Measurements from ENCODE around the gene KLHDC7B. TPM values are rescaled to one million over a fixed set of nuclear protein-coding genes. Genes with fewer than 3 reads are reported as not detected.
"Not testable (repeated sequence)": the region's sequence is repeated elsewhere in the genome, so short reads cannot be mapped to it uniquely, and the experiment has no call there.

The KLHDC7B gene
- total RNA-seq, 2 donors from 2014 or later: not detected

DNA sequence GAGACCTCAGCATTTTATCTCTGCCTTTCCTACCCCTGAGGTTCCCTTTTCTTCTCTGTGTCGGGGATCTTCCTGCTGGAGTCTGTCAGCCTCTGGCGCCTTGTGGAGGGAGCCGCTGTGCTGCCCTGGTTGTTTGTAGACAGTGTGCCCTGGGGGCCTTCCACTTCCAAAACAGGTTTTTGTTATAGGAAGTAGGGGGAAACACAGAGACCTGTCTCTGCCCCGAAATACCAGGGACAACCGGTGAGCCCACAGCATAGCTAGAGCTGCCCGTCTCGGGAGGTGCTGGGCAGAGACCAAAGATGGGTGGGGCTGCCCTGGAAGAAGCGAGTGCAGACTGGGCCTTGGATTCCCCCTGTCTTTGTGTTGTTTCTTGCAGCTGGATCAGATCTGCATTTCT lies 29.6 kb upstream of the KLHDC7B start:
- no peaks in the 10 kb centered on the region for H3K4me1 ChIP-seq

DNA sequence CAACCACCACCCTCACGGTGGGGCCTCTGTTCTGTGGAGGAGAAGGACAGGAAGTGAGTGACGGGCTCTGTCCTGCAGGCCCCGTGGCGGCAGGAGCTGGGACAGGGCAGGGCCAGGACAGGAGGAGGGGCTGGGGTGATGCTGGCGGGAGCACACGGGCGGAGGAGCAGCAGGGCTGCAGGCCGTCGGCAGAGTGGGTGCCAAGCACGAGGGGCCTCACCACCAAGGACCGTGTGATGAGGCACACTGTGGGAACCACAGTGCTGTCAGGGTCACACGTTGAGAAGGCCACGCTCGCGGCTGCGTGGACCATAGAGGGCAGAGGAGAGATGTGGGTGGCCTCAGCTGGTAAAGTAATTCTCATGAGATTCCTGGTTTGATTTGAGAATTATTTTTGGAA lies 28.8 kb upstream of the KLHDC7B start:
- H3K36me3 ChIP-seq: peaks cover 53% of the 10 kb centered on the region
- DNase-seq (ENCODE audit: low spot score): no peak
- no peaks in the 10 kb centered on the region for H3K9me3 ChIP-seq
- no peaks in the 10 kb centered on the region for H3K4me1 ChIP-seq
- H3K27me3 ChIP-seq: no peaks in the 10 kb centered on the region
- TF ChIP-seq, protein P1, sequence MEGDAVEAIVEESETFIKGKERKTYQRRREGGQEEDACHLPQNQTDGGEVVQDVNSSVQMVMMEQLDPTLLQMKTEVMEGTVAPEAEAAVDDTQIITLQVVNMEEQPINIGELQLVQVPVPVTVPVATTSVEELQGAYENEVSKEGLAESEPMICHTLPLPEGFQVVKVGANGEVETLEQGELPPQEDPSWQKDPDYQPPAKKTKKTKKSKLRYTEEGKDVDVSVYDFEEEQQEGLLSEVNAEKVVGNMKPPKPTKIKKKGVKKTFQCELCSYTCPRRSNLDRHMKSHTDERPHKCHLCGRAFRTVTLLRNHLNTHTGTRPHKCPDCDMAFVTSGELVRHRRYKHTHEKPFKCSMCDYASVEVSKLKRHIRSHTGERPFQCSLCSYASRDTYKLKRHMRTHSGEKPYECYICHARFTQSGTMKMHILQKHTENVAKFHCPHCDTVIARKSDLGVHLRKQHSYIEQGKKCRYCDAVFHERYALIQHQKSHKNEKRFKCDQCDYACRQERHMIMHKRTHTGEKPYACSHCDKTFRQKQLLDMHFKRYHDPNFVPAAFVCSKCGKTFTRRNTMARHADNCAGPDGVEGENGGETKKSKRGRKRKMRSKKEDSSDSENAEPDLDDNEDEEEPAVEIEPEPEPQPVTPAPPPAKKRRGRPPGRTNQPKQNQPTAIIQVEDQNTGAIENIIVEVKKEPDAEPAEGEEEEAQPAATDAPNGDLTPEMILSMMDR (IDR thresholded peaks at IDR 0.05): no peak
- H3K27ac ChIP-seq: no peak overlapping the region
- H3K4me3 ChIP-seq: no peak overlapping the region

More for the DNA sequence above, 29.6 kb upstream of the KLHDC7B start:
- H3K27ac ChIP-seq: no peak overlapping the region
- peaks cover 47% of the 10 kb centered on the region for H3K36me3 ChIP-seq
- DNase-seq (ENCODE audit: low spot score): no peak
- H3K27me3 ChIP-seq: no peaks in the 10 kb centered on the region
- no peak overlapping the region for H3K4me3 ChIP-seq
- TF ChIP-seq, protein P1 (IDR thresholded peaks at IDR 0.05): no peak
- no peaks in the 10 kb centered on the region for H3K9me3 ChIP-seq

DNA sequence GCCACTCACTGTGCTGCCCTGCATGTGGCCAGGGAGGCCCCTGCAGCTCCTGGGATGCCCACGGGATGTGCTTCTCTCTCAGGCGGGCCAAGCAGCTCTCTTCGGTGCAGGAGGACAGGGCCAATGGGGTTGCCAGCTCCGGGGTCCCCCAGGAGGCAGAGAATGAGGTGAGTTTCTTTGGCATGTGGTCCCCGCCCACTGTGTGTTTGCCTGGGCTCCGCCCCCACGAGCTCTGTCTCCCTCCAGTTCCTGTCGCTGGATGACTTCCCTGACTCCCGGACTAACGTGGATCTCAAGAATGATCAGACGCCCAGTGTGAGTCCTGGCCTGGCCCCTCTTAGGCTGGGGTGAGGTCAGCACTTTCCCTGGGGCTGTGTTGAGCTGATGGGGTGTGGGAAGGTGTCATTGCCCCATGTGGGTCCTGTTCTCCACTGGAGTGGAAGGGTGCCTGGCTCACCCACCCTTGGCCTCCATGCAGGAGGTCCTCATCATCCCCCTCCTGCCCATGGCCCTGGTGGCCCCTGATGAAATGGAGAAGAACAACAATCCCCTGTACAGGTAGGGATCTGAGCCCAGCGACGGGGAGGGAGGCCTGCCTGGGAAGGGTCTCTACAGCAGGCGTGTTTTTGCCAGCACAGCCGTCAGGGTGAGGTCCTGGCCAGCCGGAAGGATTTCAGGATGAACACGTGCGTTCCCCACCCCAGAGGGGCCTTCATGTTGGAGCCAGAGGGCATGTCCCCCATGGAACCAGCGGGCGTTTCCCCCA lies 28.0 kb upstream of the KLHDC7B start:
- Histone ChIP-seq H3K27ac (no peak overlapping the region), H3K4me1 (no peaks in the 10 kb centered on the region), H3K36me3 (peaks cover 61% of the 10 kb centered on the region), H3K4me3 (no peak overlapping the region), H3K27me3 (no peaks in the 10 kb centered on the region), H3K9me3 (no peaks in the 10 kb centered on the region)
- TF ChIP-seq, protein P1 (IDR thresholded peaks at IDR 0.05): no peak
- no peak for DNase-seq (ENCODE audit: low spot score)

DNA sequence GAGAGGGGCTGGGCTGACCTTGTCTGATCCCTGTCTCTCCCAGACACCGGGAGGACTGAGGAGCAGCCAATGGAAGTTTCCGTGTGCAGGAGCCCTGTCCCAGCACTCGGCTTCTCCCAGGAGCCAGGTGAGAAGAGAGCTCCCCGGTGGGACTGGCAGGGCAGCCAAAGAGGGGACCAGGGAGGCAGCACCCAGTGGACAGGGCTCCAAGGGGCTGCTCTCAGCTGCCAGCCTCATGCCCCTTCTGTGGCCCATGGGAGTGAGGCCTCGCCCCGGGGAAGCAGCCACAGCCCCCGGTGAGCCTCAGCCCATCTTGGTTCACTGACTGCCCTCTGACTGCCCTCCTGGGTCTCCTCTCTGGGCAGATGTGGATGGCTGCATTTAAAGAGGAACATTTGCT lies 27.1 kb upstream of the KLHDC7B start:
- H3K4me1 ChIP-seq: no peaks in the 10 kb centered on the region
- TF ChIP-seq, protein P1 (IDR thresholded peaks at IDR 0.05): no peak
- no peak overlapping the region for H3K27ac ChIP-seq
- H3K36me3 ChIP-seq: peaks cover 70% of the 10 kb centered on the region
- H3K4me3 ChIP-seq: no peak overlapping the region
- no peaks in the 10 kb centered on the region for H3K27me3 ChIP-seq
- DNase-seq (ENCODE audit: low spot score): no peak
- H3K9me3 ChIP-seq: no peaks in the 10 kb centered on the region

DNA sequence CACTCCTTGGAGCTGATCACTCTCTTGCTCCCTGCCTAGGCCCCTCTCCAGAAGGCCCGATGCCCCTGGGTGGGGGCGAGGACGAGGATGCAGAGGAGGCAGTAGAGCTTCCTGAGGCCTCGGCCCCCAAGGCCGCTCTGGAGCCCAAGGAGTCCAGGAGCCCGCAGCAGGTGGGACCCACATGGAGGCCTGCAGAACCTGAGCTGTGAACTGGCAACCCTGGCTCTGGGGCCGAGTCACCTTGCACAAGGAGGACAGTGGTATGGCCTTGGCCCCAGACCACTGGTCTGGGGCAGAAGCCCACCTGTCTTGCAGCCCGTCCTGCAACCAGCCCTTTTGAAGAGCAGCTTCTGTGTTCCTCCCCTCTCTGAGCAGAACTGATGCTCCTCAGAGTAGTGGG lies 26.5 kb upstream of the KLHDC7B start:
- Histone ChIP-seq H3K9me3 (no peaks in the 10 kb centered on the region), H3K4me1 (peaks cover 0 to 5% of the 10 kb centered on the region in 2 donors), H3K27me3 (no peaks in the 10 kb centered on the region), H3K36me3 (peaks cover 75% of the 10 kb centered on the region), H3K4me3 (no peak overlapping the region), H3K27ac (no peak overlapping the region)
- no peak for DNase-seq (ENCODE audit: low spot score)
- TF ChIP-seq, protein P1 (IDR thresholded peaks at IDR 0.05): no peak

DNA sequence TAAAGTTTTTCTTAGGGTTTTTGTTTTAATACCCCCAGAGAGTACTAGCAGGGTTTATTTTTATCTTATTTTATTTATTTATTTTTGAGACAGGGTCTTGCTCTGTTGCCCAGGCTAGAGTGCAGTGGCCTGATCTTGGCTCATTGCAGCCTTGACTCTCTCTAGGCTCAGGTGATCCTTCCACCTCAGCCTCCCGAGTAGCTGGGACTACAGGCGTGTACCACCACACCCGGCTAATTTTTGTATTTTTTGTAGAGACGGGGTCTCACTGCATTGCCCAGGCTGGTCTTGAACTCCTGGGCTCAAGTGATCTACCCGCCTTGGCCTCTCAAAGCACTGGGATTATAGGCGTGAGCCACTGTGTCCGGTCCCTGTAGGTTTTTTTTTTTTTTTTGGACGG lies 25.5 kb upstream of the KLHDC7B start:
- H3K36me3 ChIP-seq: peaks cover 75% of the 10 kb centered on the region
- not testable (repeated sequence) for H3K9me3 ChIP-seq; H3K4me3 ChIP-seq; H3K27me3 ChIP-seq; H3K27ac ChIP-seq; DNase-seq (ENCODE audit: low spot score)
- H3K4me1 ChIP-seq: peaks cover 0 to 15% of the 10 kb centered on the region in 2 donors
